H1 (cell line): ENCODE data around the gene RHOV. TPM values are rescaled to one million over a fixed set of nuclear protein-coding genes. Genes with fewer than 3 reads are reported as not detected.

Experiments used
- CBX8 ChIP-seq: fragments of 300-800, 300-1000 bp; sonication (generic); IDR thresholded peaks from 2 replicates; pipeline ENCODE4 v1.7.1; 2016; ENCODE audit warnings: low read depth, low read length, borderline replicate concordance
- CHD7 ChIP-seq: fragments of 300-600 bp; sonication (generic); IDR thresholded peaks from 2 replicates; pipeline ENCODE4 v1.7.1; 2012; ENCODE audit warnings: low read length, moderate library complexity, mild to moderate bottlenecking, inconsistent platforms; ENCODE audit not compliant: insufficient replicate concordance
- KDM1A ChIP-seq: fragments of 200-600, 300-600 bp; sonication (generic); IDR thresholded peaks from 2 replicates; pipeline ENCODE4 v1.7.1; 2016; ENCODE audit warnings: mild to moderate bottlenecking, low read length, borderline replicate concordance
- MAFK ChIP-seq: IDR thresholded peaks from 2 replicates; pipeline ENCODE4 v1.6.1; 2012; ENCODE audit warnings: low read depth, mild to moderate bottlenecking, improper control_type of control experiment, low read length
- polyA plus RNA-seq, 7 experiments: library from polyadenylated mRNA; depleted of rRNA in 3 of 7; stranded (reverse) in 5 of 7; unstranded in 2 of 7; fragments of >200 nt in 5 of 7; fragments of 200-250 nt in 2 of 7; gene quantifications; 1 replicate in 5 of 7; 2 replicates in 1 of 7; 4 replicates in 1 of 7; pipeline versions ENCODE4 v1.2.1 to v1.2.3, GENCODE V29; 2011 to 2013; ENCODE audit warnings: missing spikeins in 2 of 7, mixed read lengths in 2 of 7
- total RNA-seq: library from RNA; stranded (reverse); fragmentation: NEBNext Ultra II Directional; extraction: Animal tissue kit (Norgen Biotek cat#: 25700); gene quantifications from 2 replicates; pipeline ENCODE4 v1.2.1, GENCODE V29; 2021

Gene RHOV
- total and polyA plus RNA-seq, 2 of the 8 experiments (the other 6 are each of a cell fraction or from before 2014, with no cell fraction given) = 1.5 to 2.7 TPM

GRCh38 chr15:40855706-40856234, 18.3 kb downstream of the RHOV start (continued):
- TF ChIP-seq CHD7 (no peak), MAFK (no peak), KDM1A (no peak), CBX8 (no peak)
